Natural killer cell treated with Interleukin-12 subunit alpha and Interleukin-12 subunit beta and Interleukin-15 and Interleukin-18, amount 100 ng/mL, for 72 hours (primary cell): Measurements from ENCODE around the gene PRORP. TPM values are rescaled to one million over a fixed set of nuclear protein-coding genes. Genes with fewer than 3 reads are reported as not detected.
"Not testable (repeated sequence)": the region's sequence is repeated elsewhere in the genome, so short reads cannot be mapped to it uniquely, and the experiment has no call there.

ENCODE experiments used
- ATAC-seq, 2 donors: fragments of 150-1000 bp; cut with Tn5 transposase in 1 of 2; sonication (Bioruptor Pico), chemical (Tn5 transposase) in 1 of 2; 2 replicates each; pipeline ENCODE4 v1.10.0; 2021
- DNase-seq: peaks from one replicate; pipeline ENCODE4 v3.0.0; 2022; ENCODE audit warnings: low spot score
- H3K27ac Mint-ChIP-seq, 2 donors: 1 replicate in 1 of 2; 2 replicates in 1 of 2; pipeline ENCODE4 v1.8.0; 2022; ENCODE audit warnings: mixed read lengths in 2 of 2, mild to moderate bottlenecking in 1 of 2, moderate library complexity in 1 of 2
- H3K27me3 Mint-ChIP-seq, 2 donors: 1 replicate in 1 of 2; 2 replicates in 1 of 2; pipeline ENCODE4 v1.8.0; 2022; ENCODE audit warnings: mixed read lengths in 2 of 2
- H3K36me3 Mint-ChIP-seq: one replicate; pipeline ENCODE4 v1.8.0; 2022; ENCODE audit warnings: mixed read lengths
- H3K4me1 Mint-ChIP-seq, 2 donors: 1 replicate in 1 of 2; 2 replicates in 1 of 2; pipeline ENCODE4 v1.8.0; 2022; ENCODE audit warnings: low read depth in 2 of 2, mixed read lengths in 2 of 2, mild to moderate bottlenecking in 1 of 2
- H3K4me3 Mint-ChIP-seq: one replicate; pipeline ENCODE4 v1.8.0; 2022; ENCODE audit warnings: mixed read lengths
- H3K9me3 Mint-ChIP-seq: 2 replicates; pipeline ENCODE4 v1.8.0; 2022; ENCODE audit warnings: mixed read lengths
- total RNA-seq, 2 donors: library from RNA; stranded (reverse); gene quantifications; one replicate each; pipeline ENCODE4 v1.2.3, GENCODE V29; 2022

The PRORP gene
- total RNA-seq: 10 to 100 TPM; 45.0 to 60.4 TPM

- Mint-ChIP-seq H3K9me3 (no peaks in the 10 kb centered on the region), H3K27me3 (no peaks in the 10 kb centered on the region), H3K36me3 (peaks cover 25% of the 10 kb centered on the region), H3K27ac (peak within 1 kb of the TSS; percentile 95 to 97), H3K4me3 (peak within 1 kb of the TSS; percentile 93), H3K4me1 (peaks cover 41 to 52% of the 10 kb centered on the region in 2 donors)
- peak; percentile 93 for ATAC-seq
- peak; percentile 87 for DNase-seq
Observed at GRCh38 chr14:35121887-35122695, at the start of gene PRORP, which contains the start of gene PPP2R3C. Gene PRORP, plus strand, starts transcription at chr14:35122552. Its CDS starts 694 bp downstream, at chr14:35123246. Gene PPP2R3C, minus strand, starts transcription at chr14:35121990. Its CDS starts 31 bp downstream, at chr14:35121959.

- Mint-ChIP-seq H3K36me3 (peaks cover 3% of the 10 kb centered on the region), H3K9me3 (peaks cover 2% of the 10 kb centered on the region), H3K27ac (no peak overlapping the region), H3K4me3 (no peak overlapping the region), H3K4me1 (peaks cover 0 to 3% of the 10 kb centered on the region in 2 donors), H3K27me3 (no peaks in the 10 kb centered on the region)
- ATAC-seq: no peak
- DNase-seq: no peak
Observed at GRCh38 chr14:35073486-35073885, 48.9 kb upstream of the PRORP start.

- Mint-ChIP-seq H3K27me3 (no peaks in the 10 kb centered on the region), H3K27ac (no peak overlapping the region), H3K4me3 (no peak overlapping the region), H3K9me3 (no peaks in the 10 kb centered on the region), H3K36me3 (no peaks in the 10 kb centered on the region), H3K4me1 (no peaks in the 10 kb centered on the region)
- DNase-seq: no peak
- no peak for ATAC-seq
Observed at GRCh38 chr14:35078082-35078481, 44.3 kb upstream of the PRORP start.

GRCh38 chr14:35079742-35080141 lies 42.6 kb upstream of the PRORP start:
- Mint-ChIP-seq H3K27ac (no peak overlapping the region), H3K9me3 (no peaks in the 10 kb centered on the region), H3K36me3 (no peaks in the 10 kb centered on the region), H3K4me3 (no peak overlapping the region), H3K27me3 (no peaks in the 10 kb centered on the region), H3K4me1 (no peaks in the 10 kb centered on the region)
- ATAC-seq (no peak), DNase-seq (no peak)

GRCh38 chr14:35083530-35084150 lies 38.7 kb upstream of the PRORP start:
- ATAC-seq: no peak
- no peak for DNase-seq
- Mint-ChIP-seq H3K27me3 (no peaks in the 10 kb centered on the region), H3K27ac (no peak overlapping the region), H3K36me3 (peaks cover 16% of the 10 kb centered on the region), H3K9me3 (no peaks in the 10 kb centered on the region), H3K4me1 (peaks cover 0 to 3% of the 10 kb centered on the region in 2 donors), H3K4me3 (no peak overlapping the region)

GRCh38 chr14:35085441-35085840 lies 36.9 kb upstream of the PRORP start:
- peaks cover 0 to 3% of the 10 kb centered on the region in 2 donors for H3K4me1 Mint-ChIP-seq
- H3K4me3 Mint-ChIP-seq: no peak overlapping the region
- peak overlapping the region in 1 of 2 donors; percentile 20 for H3K27ac Mint-ChIP-seq
- peaks cover 16% of the 10 kb centered on the region for H3K36me3 Mint-ChIP-seq
- DNase-seq: no peak
- no peaks in the 10 kb centered on the region for H3K27me3 Mint-ChIP-seq
- H3K9me3 Mint-ChIP-seq: no peaks in the 10 kb centered on the region
- ATAC-seq: no peak

GRCh38 chr14:35088514-35088913 lies 33.8 kb upstream of the PRORP start:
- no peaks in the 10 kb centered on the region for H3K9me3 Mint-ChIP-seq
- no peak for DNase-seq
- peak overlapping the region in 1 of 2 donors; percentile 67 for H3K27ac Mint-ChIP-seq
- no peak overlapping the region for H3K4me3 Mint-ChIP-seq
- H3K36me3 Mint-ChIP-seq: peaks cover 16% of the 10 kb centered on the region
- peaks cover 0 to 3% of the 10 kb centered on the region in 2 donors for H3K4me1 Mint-ChIP-seq
- no peak for ATAC-seq
- no peaks in the 10 kb centered on the region for H3K27me3 Mint-ChIP-seq

- H3K4me3 Mint-ChIP-seq, DNase-seq, H3K9me3 Mint-ChIP-seq, H3K36me3 Mint-ChIP-seq, H3K27me3 Mint-ChIP-seq, ATAC-seq, H3K4me1 Mint-ChIP-seq, H3K27ac Mint-ChIP-seq: not testable (repeated sequence)
Observed at GRCh38 chr14:35094645-35095044, 27.7 kb upstream of the PRORP start.

- Mint-ChIP-seq H3K4me1 (peaks cover 2 to 8% of the 10 kb centered on the region in 2 donors), H3K36me3 (peaks cover 30% of the 10 kb centered on the region), H3K27me3 (no peaks in the 10 kb centered on the region), H3K9me3 (no peaks in the 10 kb centered on the region), H3K27ac (no peak overlapping the region), H3K4me3 (no peak overlapping the region)
- no peak for DNase-seq
- ATAC-seq: no peak
Observed at GRCh38 chr14:35107866-35108265, 14.5 kb upstream of the PRORP start.

GRCh38 chr14:35112641-35113040 lies 9.7 kb upstream of the PRORP start:
- H3K36me3 Mint-ChIP-seq: peaks cover 36% of the 10 kb centered on the region
- DNase-seq: no peak
- peaks cover 21 to 25% of the 10 kb centered on the region in 2 donors for H3K4me1 Mint-ChIP-seq
- ATAC-seq: no peak
- H3K9me3 Mint-ChIP-seq: no peaks in the 10 kb centered on the region
- H3K27ac Mint-ChIP-seq: no peak overlapping the region
- no peak overlapping the region for H3K4me3 Mint-ChIP-seq
- no peaks in the 10 kb centered on the region for H3K27me3 Mint-ChIP-seq

GRCh38 chr14:35113308-35113950 lies 8.9 kb upstream of the PRORP start:
- no peak for ATAC-seq
- peaks cover 36% of the 10 kb centered on the region for H3K36me3 Mint-ChIP-seq
- no peak for DNase-seq
- H3K27ac Mint-ChIP-seq: peak overlapping the region in 1 of 2 donors; percentile 33
- H3K4me1 Mint-ChIP-seq: peaks cover 27 to 29% of the 10 kb centered on the region in 2 donors
- H3K4me3 Mint-ChIP-seq: no peak overlapping the region
- H3K9me3 Mint-ChIP-seq: no peaks in the 10 kb centered on the region
- no peaks in the 10 kb centered on the region for H3K27me3 Mint-ChIP-seq

- peaks cover 36% of the 10 kb centered on the region for H3K36me3 Mint-ChIP-seq
- ATAC-seq (no peak), DNase-seq (no peak)
- no peak overlapping the region for H3K4me3 Mint-ChIP-seq
- no peaks in the 10 kb centered on the region for H3K9me3 Mint-ChIP-seq
- H3K27ac Mint-ChIP-seq: peak overlapping the region in 1 of 2 donors; percentile 33
- no peaks in the 10 kb centered on the region for H3K27me3 Mint-ChIP-seq
- peaks cover 27 to 29% of the 10 kb centered on the region in 2 donors for H3K4me1 Mint-ChIP-seq
Observed at GRCh38 chr14:35114036-35114435, 8.3 kb upstream of the PRORP start.

GRCh38 chr14:35116242-35116641 lies 6.1 kb upstream of the PRORP start:
- no peak overlapping the region for H3K4me3 Mint-ChIP-seq
- H3K27ac Mint-ChIP-seq: no peak overlapping the region
- DNase-seq (no peak), ATAC-seq (no peak)
- H3K36me3 Mint-ChIP-seq: peaks cover 39% of the 10 kb centered on the region
- H3K4me1 Mint-ChIP-seq: peaks cover 39 to 42% of the 10 kb centered on the region in 2 donors
- no peaks in the 10 kb centered on the region for H3K27me3 Mint-ChIP-seq
- no peaks in the 10 kb centered on the region for H3K9me3 Mint-ChIP-seq

GRCh38 chr14:35117112-35117511 lies 5.2 kb upstream of the PRORP start:
- peaks cover 36% of the 10 kb centered on the region for H3K36me3 Mint-ChIP-seq
- ATAC-seq: no peak
- H3K4me3 Mint-ChIP-seq: no peak overlapping the region

More at GRCh38 chr14:35117112-35117511, 5.2 kb upstream of the PRORP start:
- Mint-ChIP-seq H3K9me3 (no peaks in the 10 kb centered on the region), H3K4me1 (peaks cover 37 to 45% of the 10 kb centered on the region in 2 donors), H3K27me3 (no peaks in the 10 kb centered on the region), H3K27ac (peak overlapping the region; percentile 15 to 50)
- no peak for DNase-seq
